Neural cell (in vitro differentiated cells): ENCODE data around the gene SNX2. TPM values are rescaled to one million over a fixed set of nuclear protein-coding genes. Genes with fewer than 3 reads are reported as not detected.

Experiments
- H2AFZ ChIP-seq: fragments of 200-600, 300-800 bp; sonication (generic), shearing (Covaris generic); 2 replicates; pipeline ENCODE4 v1.6.0; 2014; ENCODE audit warnings: low read depth, mild to moderate bottlenecking, antibody characterized with exemption, low read length, moderate library complexity
- H3F3A ChIP-seq: fragments of 200-600 bp; shearing (Covaris generic); 2 replicates; pipeline ENCODE4 v1.6.1; 2016; ENCODE audit warnings: mild to moderate bottlenecking, moderate library complexity, mixed read lengths, antibody characterized with exemption, low read length; ENCODE audit not compliant: insufficient read depth, poor library complexity, severe bottlenecking
- H3K27ac ChIP-seq: fragments of 200-600, 300-800 bp; sonication (generic), shearing (Covaris generic); 2 replicates; pipeline ENCODE4 v1.5.1; 2014; ENCODE audit warnings: mild to moderate bottlenecking, low read length, moderate library complexity
- H3K27me3 ChIP-seq: fragments of 300-800, 200-600 bp; sonication (generic), shearing (Covaris generic); 2 replicates; pipeline ENCODE4 v1.6.0; 2014; ENCODE audit warnings: mild to moderate bottlenecking, low read depth, low read length, moderate library complexity; ENCODE audit not compliant: insufficient read depth
- H3K36me3 ChIP-seq: fragments of 300-800, 200-600 bp; sonication (generic), shearing (Covaris generic); 2 replicates; pipeline ENCODE4 v1.5.1; 2014; ENCODE audit warnings: mild to moderate bottlenecking, antibody characterized with exemption, low read length, moderate library complexity; ENCODE audit not compliant: insufficient read depth
- H3K4me2 ChIP-seq: fragments of 300-800, 200-600 bp; sonication (generic), shearing (Covaris generic); 2 replicates; pipeline ENCODE4 v1.6.0; 2014; ENCODE audit warnings: mild to moderate bottlenecking, low read length
- H3K4me3 ChIP-seq: fragments of 300-800, 200-600 bp; sonication (generic), shearing (Covaris generic); 2 replicates; pipeline ENCODE4 v1.5.1; 2014; ENCODE audit warnings: mild to moderate bottlenecking, low read length, moderate library complexity
- H3K79me2 ChIP-seq: fragments of 200-600 bp; shearing (Covaris generic); replicated peaks from 2 replicates; pipeline ENCODE4 v1.6.0; 2014; ENCODE audit warnings: mild to moderate bottlenecking, low read length, moderate library complexity; ENCODE audit not compliant: insufficient read depth
- H3K9ac ChIP-seq: fragments of 300-800, 200-600 bp; sonication (generic), shearing (Covaris generic); 2 replicates; pipeline ENCODE4 v1.6.1; 2016; ENCODE audit warnings: mild to moderate bottlenecking, low read length, mixed read lengths
- H3K9me2 ChIP-seq: fragments of 200-600 bp; shearing (Covaris generic); 2 replicates; pipeline ENCODE4 v1.6.1; 2016; ENCODE audit warnings: mild to moderate bottlenecking, low read length, mixed read lengths; ENCODE audit not compliant: insufficient read depth
- H3K9me3 ChIP-seq: fragments of 200-600, 300-800 bp; sonication (generic), shearing (Covaris generic); 2 replicates; pipeline ENCODE4 v1.6.1; 2016; ENCODE audit warnings: mild to moderate bottlenecking, mixed run types, low read length, moderate library complexity, mixed read lengths
- H4K20me1 ChIP-seq: fragments of 200-600 bp; shearing (Covaris generic); 2 replicates; pipeline ENCODE4 v1.6.1; 2016; ENCODE audit warnings: mild to moderate bottlenecking, mixed run types; ENCODE audit not compliant: insufficient read depth
- EP300 ChIP-seq: fragments of 450-650 bp; conservative IDR thresholded peaks from 2 replicates; pipeline ENCODE4 v1.6.1; 2014; ENCODE audit warnings: antibody characterized with exemption, mild to moderate bottlenecking, moderate library complexity; ENCODE audit not compliant: poor library complexity, severe bottlenecking
- EZH2 ChIP-seq: fragments of 200-600, 300-800 bp; shearing (Covaris generic), sonication (generic); IDR thresholded peaks from 2 replicates; pipeline ENCODE4 v1.6.1; 2014; ENCODE audit warnings: antibody characterized with exemption, low read length, borderline replicate concordance, mild to moderate bottlenecking; ENCODE audit not compliant: insufficient read depth, poor library complexity, severe bottlenecking
- MXI1 ChIP-seq: fragments of 450-650 bp; conservative IDR thresholded peaks from 2 replicates; pipeline ENCODE4 v1.6.1; 2014; ENCODE audit warnings: antibody characterized with exemption, mild to moderate bottlenecking; ENCODE audit not compliant: poor library complexity, severe bottlenecking
- POLR2AphosphoS5 ChIP-seq: IDR thresholded peaks from 2 replicates; pipeline ENCODE4 v1.6.1; 2012
- RAD21 ChIP-seq: fragments of 450-650 bp; conservative IDR thresholded peaks from 2 replicates; pipeline ENCODE4 v1.6.1; 2014; ENCODE audit warnings: antibody characterized with exemption, mild to moderate bottlenecking, moderate library complexity
- SMC3 ChIP-seq: fragments of 450-650 bp; conservative IDR thresholded peaks from 2 replicates; pipeline ENCODE4 v1.6.1; 2014; ENCODE audit warnings: antibody characterized with exemption, mild to moderate bottlenecking, moderate library complexity; ENCODE audit not compliant: poor library complexity
- TAF1 ChIP-seq: IDR thresholded peaks from 2 replicates; pipeline ENCODE4 v1.6.1; 2012; ENCODE audit warnings: low read depth
- polyA plus RNA-seq: library from polyadenylated mRNA; depleted of rRNA; stranded (reverse); fragments of >200 nt; gene quantifications from 2 replicates; pipeline ENCODE4 v1.2.3, GENCODE V29; 2014
- TF ChIP-seq, protein P1 (sequence below): fragments of 450-650 bp; IDR thresholded peaks from 2 replicates; pipeline ENCODE4 v1.5.1; 2014; ENCODE audit warnings: antibody characterized with exemption, mild to moderate bottlenecking, moderate library complexity; ENCODE audit not compliant: poor library complexity, severe bottlenecking
- TF ChIP-seq, protein P2 (sequence below): IDR thresholded peaks from 2 replicates; pipeline ENCODE4 v1.6.1; 2012; ENCODE audit warnings: borderline replicate concordance

The SNX2 gene
- polyA plus RNA-seq, 1 donor from 2014 or later, result 36.1 TPM

DNA sequence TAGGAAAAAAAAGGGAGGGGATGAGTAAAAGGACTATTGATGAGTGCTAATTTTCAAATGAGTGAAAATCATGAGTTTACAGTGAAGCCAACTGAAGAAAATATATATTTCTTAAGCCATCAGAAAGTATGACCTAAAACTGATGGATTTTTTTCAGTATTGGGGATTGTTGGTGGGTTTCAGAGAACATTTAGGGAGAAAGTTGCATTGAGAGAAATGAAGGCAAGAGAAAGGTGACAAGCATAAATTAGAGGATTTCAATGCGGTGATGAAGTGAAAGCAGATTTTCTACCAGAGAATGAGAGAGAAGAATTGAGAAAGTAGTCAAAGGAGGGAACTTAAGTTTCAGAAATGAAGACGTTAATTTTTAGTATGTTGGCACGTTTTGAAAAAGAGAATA lies 62.1 kb downstream of the SNX2 start:
- TF ChIP-seq POLR2AphosphoS5 (no peak), TAF1 (no peak), MXI1 (no peak), EZH2 (no peak), SMC3 (no peak), RAD21 (no peak), EP300 (no peak)
- TF ChIP-seq, protein P1, sequence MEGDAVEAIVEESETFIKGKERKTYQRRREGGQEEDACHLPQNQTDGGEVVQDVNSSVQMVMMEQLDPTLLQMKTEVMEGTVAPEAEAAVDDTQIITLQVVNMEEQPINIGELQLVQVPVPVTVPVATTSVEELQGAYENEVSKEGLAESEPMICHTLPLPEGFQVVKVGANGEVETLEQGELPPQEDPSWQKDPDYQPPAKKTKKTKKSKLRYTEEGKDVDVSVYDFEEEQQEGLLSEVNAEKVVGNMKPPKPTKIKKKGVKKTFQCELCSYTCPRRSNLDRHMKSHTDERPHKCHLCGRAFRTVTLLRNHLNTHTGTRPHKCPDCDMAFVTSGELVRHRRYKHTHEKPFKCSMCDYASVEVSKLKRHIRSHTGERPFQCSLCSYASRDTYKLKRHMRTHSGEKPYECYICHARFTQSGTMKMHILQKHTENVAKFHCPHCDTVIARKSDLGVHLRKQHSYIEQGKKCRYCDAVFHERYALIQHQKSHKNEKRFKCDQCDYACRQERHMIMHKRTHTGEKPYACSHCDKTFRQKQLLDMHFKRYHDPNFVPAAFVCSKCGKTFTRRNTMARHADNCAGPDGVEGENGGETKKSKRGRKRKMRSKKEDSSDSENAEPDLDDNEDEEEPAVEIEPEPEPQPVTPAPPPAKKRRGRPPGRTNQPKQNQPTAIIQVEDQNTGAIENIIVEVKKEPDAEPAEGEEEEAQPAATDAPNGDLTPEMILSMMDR, result no peak
- TF ChIP-seq, protein P2, sequence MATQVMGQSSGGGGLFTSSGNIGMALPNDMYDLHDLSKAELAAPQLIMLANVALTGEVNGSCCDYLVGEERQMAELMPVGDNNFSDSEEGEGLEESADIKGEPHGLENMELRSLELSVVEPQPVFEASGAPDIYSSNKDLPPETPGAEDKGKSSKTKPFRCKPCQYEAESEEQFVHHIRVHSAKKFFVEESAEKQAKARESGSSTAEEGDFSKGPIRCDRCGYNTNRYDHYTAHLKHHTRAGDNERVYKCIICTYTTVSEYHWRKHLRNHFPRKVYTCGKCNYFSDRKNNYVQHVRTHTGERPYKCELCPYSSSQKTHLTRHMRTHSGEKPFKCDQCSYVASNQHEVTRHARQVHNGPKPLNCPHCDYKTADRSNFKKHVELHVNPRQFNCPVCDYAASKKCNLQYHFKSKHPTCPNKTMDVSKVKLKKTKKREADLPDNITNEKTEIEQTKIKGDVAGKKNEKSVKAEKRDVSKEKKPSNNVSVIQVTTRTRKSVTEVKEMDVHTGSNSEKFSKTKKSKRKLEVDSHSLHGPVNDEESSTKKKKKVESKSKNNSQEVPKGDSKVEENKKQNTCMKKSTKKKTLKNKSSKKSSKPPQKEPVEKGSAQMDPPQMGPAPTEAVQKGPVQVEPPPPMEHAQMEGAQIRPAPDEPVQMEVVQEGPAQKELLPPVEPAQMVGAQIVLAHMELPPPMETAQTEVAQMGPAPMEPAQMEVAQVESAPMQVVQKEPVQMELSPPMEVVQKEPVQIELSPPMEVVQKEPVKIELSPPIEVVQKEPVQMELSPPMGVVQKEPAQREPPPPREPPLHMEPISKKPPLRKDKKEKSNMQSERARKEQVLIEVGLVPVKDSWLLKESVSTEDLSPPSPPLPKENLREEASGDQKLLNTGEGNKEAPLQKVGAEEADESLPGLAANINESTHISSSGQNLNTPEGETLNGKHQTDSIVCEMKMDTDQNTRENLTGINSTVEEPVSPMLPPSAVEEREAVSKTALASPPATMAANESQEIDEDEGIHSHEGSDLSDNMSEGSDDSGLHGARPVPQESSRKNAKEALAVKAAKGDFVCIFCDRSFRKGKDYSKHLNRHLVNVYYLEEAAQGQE, result no peak
- Histone ChIP-seq H3K36me3 (no peaks in the 10 kb centered on the region), H3K4me2 (no peak overlapping the region), H4K20me1 (no peaks in the 10 kb centered on the region), H3K79me2 (no peaks in the 10 kb centered on the region), H3K9me3 (no peaks in the 10 kb centered on the region), H3K9me2 (no peaks in the 10 kb centered on the region), H3K9ac (no peak overlapping the region), H3K4me3 (no peak overlapping the region), H3F3A (no peaks in the 10 kb centered on the region), H3K27me3 (no peaks in the 10 kb centered on the region), H3K27ac (no peak overlapping the region), H2AFZ (no peak overlapping the region)

DNA sequence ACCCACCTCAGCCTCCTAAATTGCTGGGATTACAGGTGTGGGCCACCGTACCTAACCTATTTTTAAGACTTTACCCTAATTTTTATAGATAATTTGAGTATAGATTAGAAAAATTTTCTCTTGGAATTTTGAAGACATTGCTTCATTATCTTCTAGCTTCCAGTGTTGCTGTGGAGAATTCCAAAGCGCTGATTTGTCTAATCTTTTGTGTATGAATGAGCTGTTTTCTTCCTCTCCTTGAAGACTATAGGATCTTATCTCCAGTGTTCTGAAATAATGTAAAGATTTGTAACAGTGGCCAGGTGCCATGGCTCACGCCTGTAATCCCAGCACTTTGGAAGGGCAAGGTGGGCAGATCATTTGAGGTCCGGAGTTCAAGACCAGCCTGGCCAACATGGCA lies 64.9 kb downstream of the SNX2 start:
- no peak overlapping the region for H3K4me2 ChIP-seq
- no peak overlapping the region for H3K9ac ChIP-seq
- no peaks in the 10 kb centered on the region for H4K20me1 ChIP-seq
- no peak overlapping the region for H3K27ac ChIP-seq
- no peaks in the 10 kb centered on the region for H3K79me2 ChIP-seq
- H3K36me3 ChIP-seq, result no peaks in the 10 kb centered on the region
- no peaks in the 10 kb centered on the region for H3K9me2 ChIP-seq
- no peaks in the 10 kb centered on the region for H3K9me3 ChIP-seq
- no peaks in the 10 kb centered on the region for H3K27me3 ChIP-seq
- no peak overlapping the region for H2AFZ ChIP-seq
- no peaks in the 10 kb centered on the region for H3F3A ChIP-seq
- TF ChIP-seq, protein P1, result no peak
- TF ChIP-seq SMC3 (no peak), MXI1 (no peak), RAD21 (no peak), EZH2 (no peak), EP300 (no peak), TAF1 (no peak), POLR2AphosphoS5 (no peak)
- TF ChIP-seq, protein P2, result no peak
- no peak overlapping the region for H3K4me3 ChIP-seq
